Measurements from ENCODE around the gene FGF19. TPM values are rescaled to one million over a fixed set of nuclear protein-coding genes. Genes with fewer than 3 reads are reported as not detected.
"Not testable (repeated sequence)": the region's sequence is repeated elsewhere in the genome, so short reads cannot be mapped to it uniquely, and the experiment has no call there.

Gene FGF19
- total and polyA plus RNA-seq, 9 of the 15 experiments (the other 6 are each of a cell fraction or from before 2014, with no cell fraction given), result 0.11 TPM; not detected in 8

GRCh38 chr11:69696749-69697468 lies 6.9 kb downstream of the FGF19 start:
- Histone ChIP-seq H3K9me3 (replicated peaks; ENCODE audit: control insufficient read depth, insufficient read depth, low read depth, low read length) (no peaks in the 10 kb centered on the region), H3K27me3 (ENCODE audit: control insufficient read depth in 2 of 2, insufficient read depth in 2 of 2, low read length in 2 of 2) (peaks cover 28 to 47% of the 10 kb centered on the region in 2 experiments), H4K20me1 (replicated peaks; ENCODE audit: control insufficient read depth, insufficient read depth, low read length) (no peaks in the 10 kb centered on the region), H3K36me3 (ENCODE audit: control insufficient read depth, insufficient read depth, low read length) (no peaks in the 10 kb centered on the region), H3K27ac (ENCODE audit: extremely low read depth, low read depth, low read length) (no peak overlapping the region), H3K9ac (ENCODE audit: insufficient read depth in 1 of 2, low read depth in 2 of 2, low read length in 2 of 2) (no peak overlapping the region), H2AFZ (ENCODE audit: low read depth, low read length) (no peak overlapping the region), H3K9me1 (ENCODE audit: control insufficient read depth, insufficient read depth, low read length) (no peaks in the 10 kb centered on the region), H3K4me2 (ENCODE audit: insufficient read depth, low read length) (no peak overlapping the region), H3K4me1 (replicated peaks in 1 of 2; ENCODE audit: control insufficient read depth in 2 of 2, insufficient read depth in 2 of 2, low read length in 2 of 2) (peaks cover 2 to 7% of the 10 kb centered on the region in 2 experiments; a peak in 3 of 5 replicates), H3K79me2 (ENCODE audit: control insufficient read depth, insufficient read depth, low read length) (no peaks in the 10 kb centered on the region), H3K4me3 (no peak overlapping the region)
- WGBS (ENCODE audit: insufficient coverage, low coverage, missing lambda C conversion rate), result 3% methylated on average over 14 of the region's 15 CpGs
- no peak for FAIRE-seq
- ChIA-PET POLR2A (interaction anchor here (0.9 kb wide), 1 partner anchor 507 kb away, joined by 4 read pairs; no protein-coding TSS in a partner anchor), CTCF (ENCODE audit: low intra/inter-chr PET ratio) (no interaction called here)
- TF ChIP-seq TBL1XR1 (IDR thresholded peaks at IDR 0.05; ENCODE audit: low read length in 2 of 2) (no peak), ARHGAP35 (IDR thresholded peaks at IDR 0.05; ENCODE audit: partially characterized antibody) (no peak), THRB (CRISPR knock-in tag; conservative IDR thresholded peaks at IDR 0.05) (no peak), FOSL1 (tag; conservative IDR thresholded peaks at IDR 0.05) (no peak), HMG20B (CRISPR knock-in tag; IDR thresholded peaks at IDR 0.05) (no peak), HES1 (IDR thresholded peaks at IDR 0.05; ENCODE audit: low read depth) (no peak)
- TF ChIP-seq, protein P1, sequence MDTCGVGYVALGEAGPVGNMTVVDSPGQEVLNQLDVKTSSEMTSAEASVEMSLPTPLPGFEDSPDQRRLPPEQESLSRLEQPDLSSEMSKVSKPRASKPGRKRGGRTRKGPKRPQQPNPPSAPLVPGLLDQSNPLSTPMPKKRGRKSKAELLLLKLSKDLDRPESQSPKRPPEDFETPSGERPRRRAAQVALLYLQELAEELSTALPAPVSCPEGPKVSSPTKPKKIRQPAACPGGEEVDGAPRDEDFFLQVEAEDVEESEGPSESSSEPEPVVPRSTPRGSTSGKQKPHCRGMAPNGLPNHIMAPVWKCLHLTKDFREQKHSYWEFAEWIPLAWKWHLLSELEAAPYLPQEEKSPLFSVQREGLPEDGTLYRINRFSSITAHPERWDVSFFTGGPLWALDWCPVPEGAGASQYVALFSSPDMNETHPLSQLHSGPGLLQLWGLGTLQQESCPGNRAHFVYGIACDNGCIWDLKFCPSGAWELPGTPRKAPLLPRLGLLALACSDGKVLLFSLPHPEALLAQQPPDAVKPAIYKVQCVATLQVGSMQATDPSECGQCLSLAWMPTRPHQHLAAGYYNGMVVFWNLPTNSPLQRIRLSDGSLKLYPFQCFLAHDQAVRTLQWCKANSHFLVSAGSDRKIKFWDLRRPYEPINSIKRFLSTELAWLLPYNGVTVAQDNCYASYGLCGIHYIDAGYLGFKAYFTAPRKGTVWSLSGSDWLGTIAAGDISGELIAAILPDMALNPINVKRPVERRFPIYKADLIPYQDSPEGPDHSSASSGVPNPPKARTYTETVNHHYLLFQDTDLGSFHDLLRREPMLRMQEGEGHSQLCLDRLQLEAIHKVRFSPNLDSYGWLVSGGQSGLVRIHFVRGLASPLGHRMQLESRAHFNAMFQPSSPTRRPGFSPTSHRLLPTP (IDR thresholded peaks at IDR 0.05; ENCODE audit: borderline replicate concordance, extremely low read depth, insufficient read length), result no peak
- in situ Hi-C loops (cut with MboI) (no loop called here), intact Hi-C loops (cut with micrococcal nuclease) (no loop called here)
- no peak for DNase-seq (ENCODE audit: extremely low read depth in 1 of 4, low spot score in 3 of 4)
- no TSS peak for BruUV-seq (replicated peaks)
- ATAC-seq, result no peak

GRCh38 chr11:69695995-69696394 lies 7.8 kb downstream of the FGF19 start:
- in situ Hi-C loops (cut with MboI), result not testable (repeated sequence)
- WGBS (ENCODE audit: insufficient coverage, low coverage, missing lambda C conversion rate), result 0% methylated on average over 5 of the region's 6 CpGs

More at GRCh38 chr11:69695995-69696394, 7.8 kb downstream of the FGF19 start:
- H3K4me2 ChIP-seq (ENCODE audit: insufficient read depth, low read length); intact Hi-C loops (cut with micrococcal nuclease); ATAC-seq; H3K4me3 ChIP-seq; H4K20me1 ChIP-seq (replicated peaks; ENCODE audit: control insufficient read depth, insufficient read depth, low read length); FAIRE-seq; H3K27ac ChIP-seq (ENCODE audit: extremely low read depth, low read depth, low read length); H3K4me1 ChIP-seq (replicated peaks in 1 of 2; ENCODE audit: control insufficient read depth in 2 of 2, insufficient read depth in 2 of 2, low read length in 2 of 2); H3K36me3 ChIP-seq (ENCODE audit: control insufficient read depth, insufficient read depth, low read length); CTCF ChIA-PET (ENCODE audit: low intra/inter-chr PET ratio); H3K79me2 ChIP-seq (ENCODE audit: control insufficient read depth, insufficient read depth, low read length); H3K9ac ChIP-seq (ENCODE audit: insufficient read depth in 1 of 2, low read depth in 2 of 2, low read length in 2 of 2); H3K9me1 ChIP-seq (ENCODE audit: control insufficient read depth, insufficient read depth, low read length); H3K9me3 ChIP-seq (replicated peaks; ENCODE audit: control insufficient read depth, insufficient read depth, low read depth, low read length); DNase-seq (ENCODE audit: extremely low read depth in 1 of 4, low spot score in 3 of 4); BruUV-seq (replicated peaks); H2AFZ ChIP-seq (ENCODE audit: low read depth, low read length): not testable (repeated sequence)
- POLR2A ChIA-PET, result interaction anchor here (0.5 kb wide), 1 partner anchor 172 kb away, joined by 3 read pairs; no protein-coding TSS in a partner anchor
- H3K27me3 ChIP-seq (ENCODE audit: control insufficient read depth in 2 of 2, insufficient read depth in 2 of 2, low read length in 2 of 2), result peaks cover 28 to 43% of the 10 kb centered on the region in 2 experiments
